K562 (cell line): ENCODE data around the gene PSMD13. TPM values are rescaled to one million over a fixed set of nuclear protein-coding genes. Genes with fewer than 3 reads are reported as not detected.
A peak's percentile ranks its signal among the peaks of the same experiment; 100 is the strongest.

Source experiments
- ARNT ChIP-seq, 2 experiments: fragments of 450-650 bp; IDR thresholded peaks; 2 replicates each; pipeline ENCODE4 v1.6.1; 2016; ENCODE audit warnings: mild to moderate bottlenecking in 1 of 2
- ATF7 ChIP-seq: fragments of 450-650 bp; IDR thresholded peaks from 2 replicates; pipeline ENCODE4 v1.7.1; 2014; ENCODE audit warnings: mild to moderate bottlenecking, moderate library complexity
- CBX1 ChIP-seq: sonication (generic); IDR thresholded peaks from 2 replicates; pipeline ENCODE4 v1.6.1; 2016; ENCODE audit warnings: antibody characterized with exemption, low read depth, mild to moderate bottlenecking
- CBX2 ChIP-seq: fragments of 200-600 bp; sonication (generic); IDR thresholded peaks from one replicate; pipeline ENCODE4 v1.6.1; 2012; ENCODE audit warnings: mild to moderate bottlenecking, low read length, inconsistent platforms; ENCODE audit not compliant: insufficient read depth, poor library complexity, severe bottlenecking
- CREB1 ChIP-seq, 2 experiments: sonication (generic) in 1 of 2; formaldehyde crosslinking in 1 of 2; IDR thresholded peaks; 2 replicates each; pipeline versions ENCODE4 v1.6.1 to v1.8.0; 2012 to 2022; ENCODE audit warnings: inconsistent platforms in 1 of 2, mild to moderate bottlenecking in 1 of 2, missing genetic modification reagents in 1 of 2, moderate library complexity in 1 of 2
- ELF4 ChIP-seq: fragments of 450-650 bp; formaldehyde crosslinking; IDR thresholded peaks from 2 replicates; pipeline ENCODE4 v1.4.0; 2022; ENCODE audit warnings: missing genetic modification characterization
- FUS ChIP-seq: fragments of 200-400 bp; formaldehyde crosslinking; optimal IDR thresholded peaks from 2 replicates; pipeline ENCODE3; 2017; ENCODE audit warnings: low read depth, low read length
- HMGXB4 ChIP-seq: sonication (generic); formaldehyde crosslinking; IDR thresholded peaks from 2 replicates; pipeline ENCODE4 v1.8.1; 2023; ENCODE audit warnings: mild to moderate bottlenecking, missing genetic modification reagents
- KDM5B ChIP-seq: fragments of 200-600 bp; sonication (generic); IDR thresholded peaks from 2 replicates; pipeline ENCODE4 v1.6.1; 2012; ENCODE audit warnings: low read depth, mild to moderate bottlenecking, moderate library complexity, low read length, control low read depth, inconsistent platforms; ENCODE audit not compliant: insufficient replicate concordance
- MED1 ChIP-seq: sonication (generic); formaldehyde crosslinking; IDR thresholded peaks from 2 replicates; pipeline ENCODE4 v1.8.1; 2023; ENCODE audit warnings: missing genetic modification reagents, borderline replicate concordance
- NELFE ChIP-seq: IDR thresholded peaks from 2 replicates; pipeline ENCODE4 v1.6.1; 2011; ENCODE audit warnings: mild to moderate bottlenecking; ENCODE audit not compliant: insufficient read depth, insufficient read length
- SMARCA5 ChIP-seq: fragments of 450-650 bp; IDR thresholded peaks from 2 replicates; pipeline ENCODE4 v1.6.1; 2016
- STAT5A ChIP-seq: IDR thresholded peaks from 2 replicates; pipeline ENCODE4 v1.6.1; 2012; ENCODE audit warnings: low read length, inconsistent platforms, borderline replicate concordance
- TEAD1 ChIP-seq, 2 experiments: fragments of 450-650 bp in 1 of 2; sonication (generic) in 1 of 2; formaldehyde crosslinking; IDR thresholded peaks; 2 replicates each; pipeline versions ENCODE4 v1.4.0 to v1.8.0; 2020 to 2022; ENCODE audit warnings: mild to moderate bottlenecking in 2 of 2, missing genetic modification reagents in 1 of 2
- TSC22D4 ChIP-seq: fragments of 450-650 bp; IDR thresholded peaks from 2 replicates; pipeline ENCODE4 v1.6.1; 2016; ENCODE audit warnings: missing genetic modification characterization, missing biosample characterization, control low read depth
- XRCC5 ChIP-seq: fragments of 200-400 bp; formaldehyde crosslinking; IDR thresholded peaks from 2 replicates; pipeline ENCODE4 v1.6.1; 2017; ENCODE audit warnings: low read depth, mild to moderate bottlenecking, low read length
- ZNF197 ChIP-seq: fragments of 200-800 bp; sonication (Bioruptor generic); IDR thresholded peaks from 2 replicates; pipeline ENCODE4 v1.6.1; 2016; ENCODE audit warnings: low read depth, missing genetic modification characterization, missing compliant biosample characterization
- ZNF445 ChIP-seq: fragments of 250-450 bp; sonication (Bioruptor Pico); IDR thresholded peaks from 2 replicates; pipeline ENCODE4 v1.4.0; 2020; ENCODE audit warnings: low read depth, mild to moderate bottlenecking, moderate library complexity
- ZNF609 ChIP-seq: sonication (generic); formaldehyde crosslinking; IDR thresholded peaks from 2 replicates; pipeline ENCODE4 v1.8.1; 2023; ENCODE audit warnings: missing genetic modification reagents, mild to moderate bottlenecking, borderline replicate concordance
- polyA plus RNA-seq, 8 experiments: library from polyadenylated mRNA; depleted of rRNA in 4 of 8; stranded (reverse) in 5 of 8; unstranded in 3 of 8; fragments of >200 nt; fragmentation: Nextera tagmentation in 2 of 8; fragmentation: Illumina TruSeq in 1 of 8; extraction: Ambion mirVana in 2 of 8; extraction: Trizol in 1 of 8; gene quantifications; 2 replicates each; pipeline versions ENCODE4 v1.2.1 to v1.2.3, GENCODE V29; 2011 to 2014; ENCODE audit warnings: inconsistent platforms in 1 of 8, missing spikeins in 1 of 8
- total RNA-seq, 7 experiments: library from RNA; depleted of rRNA in 6 of 7; stranded (reverse); fragments of >200 nt in 6 of 7; fragmentation: Illumina TruSeq in 2 of 7; extraction: Trizol in 2 of 7; gene quantifications; 2 replicates each; pipeline versions ENCODE4 v1.2.1 to v1.2.3, GENCODE V29; 2011 to 2021; ENCODE audit warnings: low replicate concordance in 1 of 7

Gene PSMD13
- total and polyA plus RNA-seq, 9 of the 15 experiments (the other 6 are each of a cell fraction or from before 2014, with no cell fraction given): 185 to 383 (median 267) TPM

- peak; percentile 34; the same call in 1 of the 2 replicates for TF ChIP-seq STAT5A
- TF ChIP-seq MED1: no peak
- TF ChIP-seq ZNF445 (CRISPR knock-in tag): no peak
- TF ChIP-seq NELFE: no peak
- 0 out of 2 replicates have a peak, but pooled peaks have one; percentile 67 for TF ChIP-seq ZNF609 (CRISPR knock-in tag)
- 0 out of 4 replicates have a peak, but pooled peaks of 1 of the 2 experiments have one; percentile 12 for TF ChIP-seq TEAD1 (CRISPR knock-in tag; IDR thresholded peaks at IDR 0.05)
- no peak for TF ChIP-seq CBX2
- TF ChIP-seq XRCC5: no peak
- TF ChIP-seq HMGXB4 (CRISPR knock-in tag): no peak
- TF ChIP-seq ARNT (IDR thresholded peaks at IDR 0.05): no peak
- TF ChIP-seq ATF7: peak; percentile 26; the same call in 1 of the 2 replicates
- no peak for TF ChIP-seq TSC22D4 (tag)
- no peak for TF ChIP-seq ELF4
- no peak for TF ChIP-seq CBX1
- no peak for TF ChIP-seq FUS
- peak; percentile 1 for TF ChIP-seq KDM5B
- no peak for TF ChIP-seq ZNF197 (CRISPR knock-in tag)
- no peak for TF ChIP-seq CREB1 (IDR thresholded peaks at IDR 0.05)
- no peak for TF ChIP-seq CREB1 (CRISPR knock-in tag; IDR thresholded peaks at IDR 0.05)
- no peak for TF ChIP-seq SMARCA5
These were observed 61.0 kb downstream of the PSMD13 start (continued) for GRCh38 chr11:297586-298405.
